Peyer's patch (tissue), 4 donors: ENCODE results near the gene ATP11A. TPM values are rescaled to one million over a fixed set of nuclear protein-coding genes. Genes with fewer than 3 reads are reported as not detected.

ENCODE experiments used
- DNase-seq, 3 donors: peaks; one replicate each; pipeline ENCODE4 v3.0.0-alpha.2; 2017 to 2019
- H3K27ac ChIP-seq, 4 donors: fragments of 200-600 bp; sonication (generic); one replicate each; pipeline ENCODE4 v1.5.1; 2016 to 2019
- H3K27me3 ChIP-seq, 2 donors: fragments of 200-600 bp; sonication (generic); one replicate each; pipeline ENCODE4 v1.5.1; 2019
- H3K36me3 ChIP-seq, 3 donors: fragments of 200-600 bp; sonication (generic); one replicate each; pipeline ENCODE4 v1.5.1; 2016 to 2019
- H3K4me1 ChIP-seq, 4 donors: fragments of 200-600 bp; sonication (generic); one replicate each; pipeline ENCODE4 v1.5.1; 2016 to 2019
- H3K4me3 ChIP-seq, 4 donors: fragments of 200-600 bp; sonication (generic); 1 replicate in 3 of 4; 2 replicates in 1 of 4; pipeline ENCODE4 v1.5.1; 2016 to 2019; ENCODE audit warnings: mild to moderate bottlenecking in 1 of 4
- H3K9me3 ChIP-seq, 4 donors: fragments of 200-600 bp; sonication (generic); one replicate each; pipeline ENCODE4 v1.5.1; 2016 to 2019; ENCODE audit warnings: mild to moderate bottlenecking in 1 of 4
- CTCF ChIP-seq, 6 experiments: fragments of 450-650 bp in 4 of 6; fragments of 200-600 bp in 2 of 6; sonication (generic) in 1 of 6; IDR thresholded peaks; one replicate each; pipeline ENCODE4 v1.5.1; 2017 to 2019; ENCODE audit warnings: antibody characterized with exemption in 6 of 6, mild to moderate bottlenecking in 3 of 6, moderate library complexity in 1 of 6
- POLR2A ChIP-seq, 2 donors: fragments of 450-650 bp; IDR thresholded peaks; one replicate each; pipeline ENCODE4 v1.5.1; 2017; ENCODE audit warnings: antibody characterized with exemption in 2 of 2, mild to moderate bottlenecking in 2 of 2, moderate library complexity in 2 of 2
- total RNA-seq, 4 donors: library from RNA; depleted of rRNA; stranded (reverse); fragments of >200 nt; gene quantifications; one replicate each; pipeline ENCODE4 v1.1.0, GENCODE V29; 2016

The ATP11A gene
- total RNA-seq, 4 donors from 2014 or later, result 33.1 to 64.2 (median 53.7) TPM

- no peaks in the 10 kb centered on the region for H3K4me1 ChIP-seq
- H3K4me3 ChIP-seq, result no peak overlapping the region
- TF ChIP-seq POLR2A (IDR thresholded peaks at IDR 0.05) (no peak), CTCF (IDR thresholded peaks at IDR 0.05) (no peak)
- no peaks in the 10 kb centered on the region for H3K9me3 ChIP-seq
- no peak overlapping the region for H3K27ac ChIP-seq
- no peaks in the 10 kb centered on the region for H3K27me3 ChIP-seq
- no peaks in the 10 kb centered on the region for H3K36me3 ChIP-seq
- DNase-seq, result no peak
Measured at GRCh38 chr13:112757759-112758086, 67.9 kb downstream of the ATP11A start.

- Histone ChIP-seq H3K27me3 (no peaks in the 10 kb centered on the region), H3K9me3 (no peaks in the 10 kb centered on the region), H3K4me1 (no peaks in the 10 kb centered on the region), H3K4me3 (no peak overlapping the region), H3K27ac (no peak overlapping the region), H3K36me3 (no peaks in the 10 kb centered on the region)
- TF ChIP-seq POLR2A (IDR thresholded peaks at IDR 0.05), result no peak
- no peak for TF ChIP-seq CTCF (IDR thresholded peaks at IDR 0.05)
- no peak for DNase-seq
Measured at GRCh38 chr13:112759053-112759452, 69.2 kb downstream of the ATP11A start.

- no peak overlapping the region for H3K4me3 ChIP-seq
- no peak overlapping the region for H3K27ac ChIP-seq
- TF ChIP-seq POLR2A (IDR thresholded peaks at IDR 0.05), result no peak
- TF ChIP-seq CTCF (IDR thresholded peaks at IDR 0.05), result no peak
- H3K36me3 ChIP-seq, result no peaks in the 10 kb centered on the region
- H3K4me1 ChIP-seq, result no peaks in the 10 kb centered on the region
- H3K27me3 ChIP-seq, result no peaks in the 10 kb centered on the region
- no peak for DNase-seq
- no peaks in the 10 kb centered on the region for H3K9me3 ChIP-seq
Measured at GRCh38 chr13:112759827-112760226, 70.0 kb downstream of the ATP11A start.

GRCh38 chr13:112760435-112760834 lies 70.6 kb downstream of the ATP11A start:
- Histone ChIP-seq H3K4me1 (no peaks in the 10 kb centered on the region), H3K9me3 (no peaks in the 10 kb centered on the region), H3K4me3 (no peak overlapping the region), H3K27me3 (no peaks in the 10 kb centered on the region), H3K36me3 (no peaks in the 10 kb centered on the region), H3K27ac (no peak overlapping the region)
- no peak for DNase-seq
- TF ChIP-seq POLR2A (IDR thresholded peaks at IDR 0.05) (no peak), CTCF (IDR thresholded peaks at IDR 0.05) (no peak)

GRCh38 chr13:112760931-112761330 lies 71.1 kb downstream of the ATP11A start:
- DNase-seq, result no peak
- H3K27me3 ChIP-seq, result no peaks in the 10 kb centered on the region
- no peaks in the 10 kb centered on the region for H3K9me3 ChIP-seq
- H3K4me1 ChIP-seq, result no peaks in the 10 kb centered on the region
- no peak overlapping the region for H3K27ac ChIP-seq
- no peak for TF ChIP-seq POLR2A (IDR thresholded peaks at IDR 0.05)
- TF ChIP-seq CTCF (IDR thresholded peaks at IDR 0.05), result no peak
- H3K4me3 ChIP-seq, result peak overlapping the region in 2 of 4 donors; percentile 31 to 34
- no peaks in the 10 kb centered on the region for H3K36me3 ChIP-seq
